Renal cortical epithelial cell (primary cell): Measurements from ENCODE around the gene TMEM101. TPM values are rescaled to one million over a fixed set of nuclear protein-coding genes. Genes with fewer than 3 reads are reported as not detected.
A peak's percentile ranks its signal among the peaks of the same experiment; 100 is the strongest.
"Not testable (repeated sequence)": the region's sequence is repeated elsewhere in the genome, so short reads cannot be mapped to it uniquely, and the experiment has no call there.

Experiments
- DNase-seq: peaks from one replicate; pipeline ENCODE4 v3.0.0-alpha.2; 2011; ENCODE audit warnings: low read depth
- total RNA-seq: library from RNA; depleted of rRNA; stranded (reverse); fragments of >200 nt; gene quantifications from 2 replicates; pipeline ENCODE4 v1.2.3, GENCODE V29; 2014

TMEM101 gene
- 43.8 and 71.2 TPM in 2 replicates for total RNA-seq

GRCh38 chr17:44014437-44015172, at the start of gene TMEM101:
TMEM101 (minus strand) TSS chr17:44014963; CDS start chr17:44014952, 11 bp downstream.
- DNase-seq: peak; percentile 83

- DNase-seq: no peak
Measured at GRCh38 chr17:44063704-44064639, 49.2 kb upstream of the TMEM101 start.

DNA sequence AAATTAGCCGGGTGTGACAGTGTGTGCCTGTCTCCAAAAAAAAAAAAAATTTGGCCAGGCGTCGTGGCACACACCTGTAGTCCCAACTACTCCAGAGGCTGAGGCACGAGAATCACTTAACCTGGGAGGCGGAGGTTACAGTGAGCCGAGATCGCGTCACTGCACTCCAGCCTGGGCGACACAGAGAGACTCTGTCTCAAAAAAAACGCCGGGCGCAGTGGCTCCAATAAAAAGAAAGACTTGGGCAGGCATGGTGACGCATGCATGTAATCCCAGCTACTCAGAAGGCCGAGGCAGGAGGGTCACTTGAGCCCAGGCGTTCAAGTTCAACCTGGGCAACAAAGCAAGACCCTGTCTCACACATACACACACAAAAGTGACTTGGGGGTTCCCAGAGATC, 48.1 kb upstream of the TMEM101 start:
- no peak for DNase-seq

- DNase-seq: no peak
Measured at GRCh38 chr17:44061446-44061845, 46.7 kb upstream of the TMEM101 start.

- no peak for DNase-seq
Measured at GRCh38 chr17:44059101-44059892, 44.5 kb upstream of the TMEM101 start.

- DNase-seq: no peak
Measured at GRCh38 chr17:44053125-44053872, 38.5 kb upstream of the TMEM101 start.

DNA sequence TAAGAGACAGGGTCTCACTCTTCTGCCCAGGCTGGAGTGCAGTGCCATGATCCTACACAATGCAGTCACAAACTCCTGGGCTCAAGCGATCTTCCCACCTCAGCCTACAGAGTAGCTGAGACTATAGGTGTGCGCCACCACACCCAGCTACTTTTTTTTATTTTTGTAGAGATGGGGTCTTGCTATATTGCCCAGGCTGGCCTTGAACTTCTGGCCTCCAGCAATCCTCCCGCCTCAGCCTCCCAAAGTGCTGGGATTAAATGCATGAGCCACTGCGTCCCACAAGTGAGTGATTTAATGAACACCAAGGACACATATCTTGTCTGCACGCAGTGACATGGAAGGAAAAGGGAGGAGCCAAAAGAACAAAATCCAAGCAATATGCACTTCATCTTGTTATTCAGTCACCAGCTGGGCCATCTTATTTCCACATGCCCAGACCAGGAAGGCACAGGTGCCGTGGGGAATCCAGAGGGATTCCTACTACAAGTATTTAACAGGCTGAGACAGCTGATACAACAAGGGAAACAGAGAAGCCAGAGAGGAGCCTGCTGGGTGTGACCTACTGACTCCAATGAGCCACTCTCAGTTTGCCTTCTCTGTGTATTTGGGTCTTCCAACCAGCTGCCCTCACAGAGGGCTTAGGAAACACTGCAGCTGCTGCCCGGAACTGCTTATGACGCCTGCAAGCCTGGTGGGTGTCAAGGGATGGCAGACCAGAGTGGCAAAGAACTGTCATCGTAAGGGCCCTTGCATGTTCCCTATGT, 34.7 kb upstream of the TMEM101 start:
- no peak for DNase-seq

DNA sequence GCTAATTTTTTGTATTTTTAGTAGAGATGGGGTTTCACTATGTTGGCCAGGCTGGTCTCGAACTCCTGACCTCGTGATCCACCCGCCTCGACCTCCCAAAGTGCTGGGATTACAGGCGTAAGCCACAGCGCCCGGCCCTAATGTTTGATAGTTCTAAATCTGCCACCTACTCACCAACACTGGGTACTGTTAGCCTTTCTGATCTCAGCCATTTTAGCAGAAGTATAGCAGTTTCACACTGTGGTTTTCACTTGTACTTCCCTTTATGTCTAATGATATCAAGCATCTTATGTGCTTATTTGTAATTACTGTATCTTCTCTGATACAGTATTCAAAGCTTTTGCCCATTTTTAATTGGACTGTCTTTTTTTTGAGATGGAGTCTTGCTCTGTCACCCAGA, 32.1 kb upstream of the TMEM101 start:
- not testable (repeated sequence) for DNase-seq

DNA sequence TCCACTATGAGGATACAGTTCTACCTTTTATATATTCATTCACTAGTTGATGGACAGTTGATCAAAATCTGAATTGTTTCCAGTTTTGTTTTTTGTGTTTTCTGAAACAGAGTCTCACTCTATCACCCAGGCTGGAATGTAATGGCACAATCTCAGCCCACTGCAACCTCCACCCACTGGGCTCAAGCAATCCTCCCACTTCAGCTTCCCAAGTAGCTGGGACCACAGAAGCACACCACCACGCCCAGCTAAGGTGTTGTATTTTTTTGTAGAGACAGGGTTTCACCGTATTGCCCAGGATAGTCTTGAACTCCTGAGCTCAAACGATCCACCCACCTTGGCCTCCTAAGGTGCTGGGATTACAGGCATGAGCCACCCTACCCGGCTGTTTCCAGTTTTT, 30.7 kb upstream of the TMEM101 start:
- no peak for DNase-seq

- peak; percentile 35 for DNase-seq
Measured at GRCh38 chr17:44044071-44044470, 29.3 kb upstream of the TMEM101 start.

GRCh38 chr17:44043272-44043696, 28.5 kb upstream of the TMEM101 start:
- no peak for DNase-seq

DNA sequence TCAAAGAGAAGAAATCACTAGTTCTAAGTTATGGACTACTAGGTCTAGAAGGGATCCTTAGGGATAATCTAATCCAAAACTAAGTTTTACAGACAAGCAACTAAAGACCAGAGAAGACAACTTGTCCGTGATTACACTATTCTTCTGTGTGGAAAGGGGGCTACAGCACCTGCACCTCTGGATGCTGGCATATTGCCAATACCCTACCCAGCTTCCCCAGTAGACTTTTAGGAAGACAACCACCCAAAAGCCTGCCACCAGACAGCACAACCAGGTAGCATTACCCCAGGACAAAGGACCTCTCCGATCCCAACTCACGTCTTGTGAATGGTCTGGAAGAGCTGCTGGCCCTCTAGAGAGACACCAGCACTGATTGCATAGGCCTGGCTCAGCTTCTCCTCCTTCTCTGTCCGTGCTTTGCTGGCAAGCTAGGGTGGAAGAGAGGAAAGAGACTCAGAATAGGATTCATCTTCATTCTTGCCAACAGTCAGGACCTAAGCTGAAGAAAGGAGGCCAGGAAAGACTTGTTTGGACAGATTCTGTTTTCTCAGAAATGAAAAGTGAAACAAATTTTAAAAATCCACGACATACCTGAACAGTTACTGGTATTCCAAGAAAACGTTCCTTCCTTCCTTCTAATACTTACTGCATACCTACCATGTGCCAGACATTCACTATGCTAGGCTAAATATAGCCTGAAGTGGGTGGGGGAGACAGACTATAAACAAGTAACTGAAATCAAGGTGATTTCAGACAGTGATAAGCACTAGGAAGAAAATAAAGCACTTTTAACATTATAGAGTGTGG, 25.3 kb upstream of the TMEM101 start:
- peak; percentile 23 for DNase-seq

DNA sequence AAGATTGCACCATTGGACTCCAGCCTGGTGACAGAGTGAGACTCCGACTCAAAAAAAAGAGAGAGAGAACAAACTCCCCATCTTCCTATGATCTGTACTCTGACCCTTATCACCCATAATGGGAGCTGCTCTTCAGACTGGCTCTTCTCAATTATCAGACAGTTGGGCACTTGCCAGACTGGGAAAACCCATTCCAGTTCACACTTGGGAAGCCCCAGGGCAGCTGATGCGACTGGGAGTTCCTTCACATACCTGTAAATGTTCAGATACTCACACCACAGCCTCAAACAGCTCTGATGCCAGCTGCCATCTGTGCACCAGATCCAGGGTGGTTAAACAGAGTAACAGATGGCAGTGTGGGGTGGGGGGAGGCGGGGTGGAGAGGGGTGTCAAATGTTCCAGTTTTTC, 23.8 kb upstream of the TMEM101 start:
- DNase-seq: peak; percentile 16

- DNase-seq: no peak
Measured at GRCh38 chr17:44037471-44037870, 22.7 kb upstream of the TMEM101 start.

- DNase-seq: not testable (repeated sequence)
Measured at GRCh38 chr17:44034688-44035087, 19.9 kb upstream of the TMEM101 start.

- peak; percentile 69 for DNase-seq
Measured at GRCh38 chr17:44033861-44034408, 19.2 kb upstream of the TMEM101 start.

DNA sequence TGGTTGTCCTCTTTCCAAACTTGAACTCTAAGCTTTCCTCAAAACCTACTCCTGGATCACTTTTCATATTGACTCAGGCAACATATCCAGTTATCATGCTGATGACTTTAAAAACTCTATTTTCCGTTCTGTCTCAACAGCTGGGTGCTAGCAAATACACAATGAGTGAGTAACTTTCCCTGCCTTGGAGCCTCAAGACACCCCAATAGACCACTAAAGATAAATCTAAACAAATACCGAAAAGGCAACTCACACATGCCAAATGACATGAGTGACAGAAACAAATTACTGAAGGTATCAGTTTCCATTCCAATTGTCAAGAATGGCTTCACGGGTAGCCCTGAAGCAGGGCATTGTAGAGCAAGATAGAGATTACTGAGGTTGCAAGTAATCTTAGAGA, 15.7 kb upstream of the TMEM101 start:
- DNase-seq: no peak

GRCh38 chr17:44029736-44030135, 15.0 kb upstream of the TMEM101 start:
- no peak for DNase-seq

DNA sequence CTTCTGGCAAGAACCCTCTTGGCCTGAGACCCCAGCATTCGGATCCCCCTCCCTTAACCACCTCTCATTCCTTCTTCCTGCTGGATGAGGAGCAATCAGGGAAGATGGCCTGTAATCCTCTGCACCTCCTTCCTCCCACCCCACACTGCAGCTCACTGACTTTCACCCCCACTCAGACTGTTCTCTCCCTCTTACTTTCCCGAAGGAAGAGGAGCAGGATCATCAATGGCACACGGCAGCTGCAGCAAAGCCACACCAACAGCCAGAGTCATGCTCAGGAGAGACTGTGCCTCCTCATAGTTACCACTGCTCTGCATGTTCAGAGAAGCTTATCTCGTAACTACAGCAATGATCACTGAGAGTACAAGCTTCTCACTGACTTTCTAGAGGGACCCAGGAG, 10.1 kb upstream of the TMEM101 start:
- DNase-seq: no peak
